Hepatocyte (in vitro differentiated cells): ENCODE measurements around the gene SLC17A9. TPM values are rescaled to one million over a fixed set of nuclear protein-coding genes. Genes with fewer than 3 reads are reported as not detected.
A peak's percentile ranks its signal among the peaks of the same experiment; 100 is the strongest.

ENCODE experiments used
- DNase-seq: peaks from one replicate; pipeline ENCODE4 v3.0.0-alpha.2; 2016; ENCODE audit warnings: low spot score
- H2AFZ ChIP-seq: fragments of 200-600 bp; sonication (generic); 2 replicates; pipeline ENCODE4 v1.6.0; 2016; ENCODE audit warnings: antibody characterized with exemption, mild to moderate bottlenecking
- H3K27ac ChIP-seq: fragments of 200-600 bp; sonication (generic); 2 replicates; pipeline ENCODE4 v1.5.1; 2016; ENCODE audit warnings: mild to moderate bottlenecking
- H3K27me3 ChIP-seq: fragments of 200-600 bp; sonication (generic); 2 replicates; pipeline ENCODE4 v1.6.1; 2016
- H3K36me3 ChIP-seq: fragments of 200-600 bp; sonication (generic); replicated peaks from 2 replicates; pipeline ENCODE4 v1.5.1; 2016; ENCODE audit warnings: low read depth; ENCODE audit not compliant: insufficient read depth
- H3K4me1 ChIP-seq: fragments of 200-600 bp; sonication (generic); 2 replicates; pipeline ENCODE4 v1.5.1; 2016; ENCODE audit warnings: mild to moderate bottlenecking, moderate library complexity; ENCODE audit not compliant: insufficient read depth
- H3K4me2 ChIP-seq: fragments of 200-600 bp; sonication (generic); 2 replicates; pipeline ENCODE4 v1.6.0; 2016
- H3K4me3 ChIP-seq: fragments of 200-600 bp; sonication (generic); 2 replicates; pipeline ENCODE4 v1.5.1; 2016; ENCODE audit warnings: mild to moderate bottlenecking
- H3K79me2 ChIP-seq: fragments of 200-600 bp; sonication (generic); 2 replicates; pipeline ENCODE4 v1.6.0; 2017; ENCODE audit warnings: mild to moderate bottlenecking
- H3K9me2 ChIP-seq: fragments of 200-600 bp; sonication (generic); replicated peaks from 2 replicates; pipeline ENCODE4 v1.6.0; 2017; ENCODE audit warnings: mild to moderate bottlenecking; ENCODE audit not compliant: insufficient read depth
- H3K9me3 ChIP-seq: fragments of 200-600 bp; sonication (generic); 2 replicates; pipeline ENCODE4 v1.5.1; 2016; ENCODE audit warnings: low read depth, mild to moderate bottlenecking
- H4K20me1 ChIP-seq: fragments of 200-600 bp; sonication (generic); 2 replicates; pipeline ENCODE4 v1.6.0; 2016; ENCODE audit warnings: mild to moderate bottlenecking; ENCODE audit not compliant: insufficient read depth, poor library complexity, severe bottlenecking
- EZH2 ChIP-seq: fragments of 200-600 bp; sonication (generic); IDR thresholded peaks from 2 replicates; pipeline ENCODE4 v1.6.1; 2016; ENCODE audit warnings: antibody characterized with exemption, mild to moderate bottlenecking, borderline replicate concordance
- EZH2phosphoT487 ChIP-seq: fragments of 200-600 bp; sonication (generic); IDR thresholded peaks from one replicate; pipeline ENCODE4 v1.6.1; 2018; ENCODE audit warnings: antibody characterized with exemption, mild to moderate bottlenecking, low read depth, moderate library complexity; ENCODE audit not compliant: unreplicated experiment, severe bottlenecking
- WGBS: methylation state at CpG from one replicate; pipeline ENCODE4 v1.1.6; 2016; ENCODE audit warnings: low lambda C conversion rate; ENCODE audit errors: missing lambda C conversion rate; 5-methylcytosine and 5-hydroxymethylcytosine counted together
- polyA plus RNA-seq: library from polyadenylated mRNA; unstranded; fragments of >200 nt; fragmentation: Nextera tagmentation; extraction: Ambion mirVana; gene quantifications from 2 replicates; pipeline ENCODE4 v1.2.1, GENCODE V29; 2016
- total RNA-seq: library from RNA; depleted of rRNA; stranded (reverse); fragments of >200 nt; gene quantifications from 2 replicates; pipeline ENCODE4 v1.2.3, GENCODE V29; 2014
- TF ChIP-seq, protein P1 (sequence below): fragments of 200-600 bp; sonication (generic); IDR thresholded peaks from 2 replicates; pipeline ENCODE4 v1.5.1; 2016; ENCODE audit warnings: antibody characterized with exemption, mild to moderate bottlenecking; ENCODE audit not compliant: poor library complexity

Gene SLC17A9
- total and polyA plus RNA-seq, 2 experiments from 2014 or later = 26.9 to 83.9 TPM

DNA sequence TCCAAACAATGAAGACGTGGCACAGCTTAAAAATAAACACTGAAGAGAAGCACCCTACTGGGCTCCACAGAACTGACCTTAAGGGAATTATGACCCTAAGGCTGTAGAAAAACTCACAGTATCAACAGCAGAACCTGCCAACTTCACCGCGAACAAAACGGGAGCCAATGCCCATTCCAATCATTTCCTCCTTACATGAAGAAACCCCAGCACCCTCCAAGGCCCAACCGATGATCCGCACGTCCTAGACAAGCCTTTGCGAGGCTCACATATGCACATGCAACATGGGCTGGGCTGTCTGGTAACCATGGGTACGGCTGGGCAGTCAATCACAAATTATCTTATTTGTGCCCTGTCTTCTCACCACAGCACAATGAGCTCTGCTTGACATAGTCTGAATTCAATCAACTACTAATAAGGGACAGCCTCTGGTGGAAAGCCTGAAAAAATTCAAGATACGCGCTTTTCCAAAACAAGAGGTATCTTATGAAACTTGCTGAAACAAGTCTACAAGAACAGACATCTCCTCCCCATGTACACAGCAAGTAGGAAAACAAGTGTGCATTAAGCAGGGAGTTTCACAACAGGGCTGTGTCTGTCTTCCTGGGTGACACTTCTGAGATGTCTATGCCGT is 27.9 kb upstream of the SLC17A9 start:
- peaks cover 93% of the 10 kb centered on the region for H3K79me2 ChIP-seq
- peaks cover 61% of the 10 kb centered on the region for H4K20me1 ChIP-seq
- 36% methylated on average over 12 of the region's 12 CpGs for WGBS
- no peaks in the 10 kb centered on the region for H3K36me3 ChIP-seq
- H3K9me2 ChIP-seq = no peaks in the 10 kb centered on the region
- peak overlapping the region; percentile 98 for H3K27ac ChIP-seq
- H3K9me3 ChIP-seq = no peaks in the 10 kb centered on the region
- peak overlapping the region; percentile 66 for H3K4me3 ChIP-seq
- H3K27me3 ChIP-seq = no peaks in the 10 kb centered on the region
- TF ChIP-seq EZH2phosphoT487 = no peak
- TF ChIP-seq EZH2 = no peak
- TF ChIP-seq, protein P1, sequence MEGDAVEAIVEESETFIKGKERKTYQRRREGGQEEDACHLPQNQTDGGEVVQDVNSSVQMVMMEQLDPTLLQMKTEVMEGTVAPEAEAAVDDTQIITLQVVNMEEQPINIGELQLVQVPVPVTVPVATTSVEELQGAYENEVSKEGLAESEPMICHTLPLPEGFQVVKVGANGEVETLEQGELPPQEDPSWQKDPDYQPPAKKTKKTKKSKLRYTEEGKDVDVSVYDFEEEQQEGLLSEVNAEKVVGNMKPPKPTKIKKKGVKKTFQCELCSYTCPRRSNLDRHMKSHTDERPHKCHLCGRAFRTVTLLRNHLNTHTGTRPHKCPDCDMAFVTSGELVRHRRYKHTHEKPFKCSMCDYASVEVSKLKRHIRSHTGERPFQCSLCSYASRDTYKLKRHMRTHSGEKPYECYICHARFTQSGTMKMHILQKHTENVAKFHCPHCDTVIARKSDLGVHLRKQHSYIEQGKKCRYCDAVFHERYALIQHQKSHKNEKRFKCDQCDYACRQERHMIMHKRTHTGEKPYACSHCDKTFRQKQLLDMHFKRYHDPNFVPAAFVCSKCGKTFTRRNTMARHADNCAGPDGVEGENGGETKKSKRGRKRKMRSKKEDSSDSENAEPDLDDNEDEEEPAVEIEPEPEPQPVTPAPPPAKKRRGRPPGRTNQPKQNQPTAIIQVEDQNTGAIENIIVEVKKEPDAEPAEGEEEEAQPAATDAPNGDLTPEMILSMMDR = no peak
- no peak overlapping the region for H2AFZ ChIP-seq
- peak; percentile 55 for DNase-seq
- peak overlapping the region; percentile 90 for H3K4me2 ChIP-seq
- H3K4me1 ChIP-seq = peaks cover 63% of the 10 kb centered on the region

DNA sequence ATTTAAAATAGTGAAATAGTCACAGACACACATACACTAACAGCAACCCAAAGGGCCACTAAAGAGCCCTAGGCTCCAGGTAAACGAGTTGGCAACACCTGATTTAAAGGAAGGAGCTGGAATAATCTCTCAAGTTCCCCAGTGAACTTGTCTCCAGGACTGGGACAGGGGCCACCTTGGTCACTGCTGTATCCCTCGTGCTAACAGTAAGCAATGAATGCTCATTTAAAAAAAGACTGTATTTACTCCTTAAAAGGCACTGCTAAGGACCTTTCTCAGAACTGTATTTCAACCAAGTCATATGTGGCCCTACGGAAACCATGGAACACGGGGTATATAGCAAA is 27.5 kb upstream of the SLC17A9 start:
- Histone ChIP-seq H3K9me2 (no peaks in the 10 kb centered on the region), H3K27ac (peak overlapping the region; percentile 98), H2AFZ (no peak overlapping the region), H3K36me3 (no peaks in the 10 kb centered on the region), H3K4me3 (peak overlapping the region; percentile 66), H3K4me1 (peaks cover 58% of the 10 kb centered on the region), H3K27me3 (no peaks in the 10 kb centered on the region), H3K79me2 (peaks cover 92% of the 10 kb centered on the region), H3K9me3 (no peaks in the 10 kb centered on the region), H3K4me2 (peak overlapping the region; percentile 90), H4K20me1 (peaks cover 60% of the 10 kb centered on the region)
- TF ChIP-seq, protein P1 = no peak
- TF ChIP-seq EZH2phosphoT487 = no peak
- no peak for TF ChIP-seq EZH2
- 4% methylated on average over 4 of the region's 4 CpGs for WGBS
- DNase-seq = no peak

DNA sequence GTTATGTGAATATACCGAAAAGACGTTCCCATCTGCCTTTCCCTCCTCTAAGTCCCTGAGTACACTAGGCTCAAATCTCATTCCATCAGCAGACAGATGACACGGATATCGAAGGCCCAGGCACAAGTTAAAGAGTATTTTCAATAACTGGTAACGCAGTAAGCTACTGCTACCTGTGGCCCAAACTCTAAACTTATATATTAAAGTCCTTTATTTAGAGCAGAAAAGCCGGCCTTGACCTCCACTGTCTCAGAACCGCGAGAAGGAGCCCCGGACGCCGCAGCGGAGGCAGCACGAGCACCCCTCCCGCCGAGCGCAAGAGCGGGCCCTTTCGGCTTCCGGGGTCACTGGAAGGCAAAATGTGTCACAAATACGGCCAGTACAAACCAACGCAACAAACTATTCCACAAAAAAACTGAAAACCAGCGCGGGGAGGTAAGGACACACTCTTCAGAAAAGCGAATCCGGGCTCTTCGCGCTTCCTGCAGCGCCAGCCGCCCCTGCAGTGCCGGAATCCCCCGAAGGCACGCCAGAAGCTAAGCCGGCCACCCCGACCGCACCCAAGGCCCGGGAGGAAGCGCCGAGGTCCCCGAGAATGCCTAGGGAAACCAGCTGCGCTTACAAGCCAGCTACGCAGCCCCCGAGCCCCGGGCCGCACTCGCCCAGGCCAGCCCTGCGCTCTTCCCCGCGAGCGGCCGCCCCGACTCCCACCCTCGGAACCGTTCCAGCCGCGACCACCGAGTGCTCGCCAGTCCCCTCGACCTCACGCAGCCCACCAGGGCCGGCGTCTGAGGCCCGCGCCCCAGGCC is 26.9 kb upstream of the SLC17A9 start:
- peak overlapping the region; percentile 38 for H2AFZ ChIP-seq
- H3K79me2 ChIP-seq = peaks cover 92% of the 10 kb centered on the region
- H3K4me1 ChIP-seq = peaks cover 52% of the 10 kb centered on the region
- H3K9me3 ChIP-seq = no peaks in the 10 kb centered on the region
- 1% methylated on average over 43 of the region's 63 CpGs for WGBS
- TF ChIP-seq, protein P1 = no peak
- no peak for TF ChIP-seq EZH2phosphoT487
- no peak for TF ChIP-seq EZH2
- H3K9me2 ChIP-seq = no peaks in the 10 kb centered on the region
- H3K4me3 ChIP-seq = peak overlapping the region; percentile 66
- H3K4me2 ChIP-seq = peak overlapping the region; percentile 90
- H4K20me1 ChIP-seq = peaks cover 60% of the 10 kb centered on the region
- no peaks in the 10 kb centered on the region for H3K36me3 ChIP-seq
- peak overlapping the region; percentile 98 for H3K27ac ChIP-seq
- DNase-seq = peak; percentile 49
- H3K27me3 ChIP-seq = no peaks in the 10 kb centered on the region
